Neural progenitor cell (in vitro differentiated cells): ENCODE measurements around the gene TBL2.
A peak's percentile ranks its signal among the peaks of the same experiment; 100 is the strongest.

Source experiments
- CTCF ChIP-seq: fragments of 200-600 bp; sonication (generic); IDR thresholded peaks from 2 replicates; pipeline ENCODE4 v1.5.1; 2017; ENCODE audit warnings: antibody characterized with exemption, mild to moderate bottlenecking
- EZH2 ChIP-seq: fragments of 200-600 bp; sonication (generic); IDR thresholded peaks from 2 replicates; pipeline ENCODE4 v1.6.1; 2017; ENCODE audit warnings: antibody characterized with exemption, mild to moderate bottlenecking, moderate library complexity
- EZH2phosphoT487 ChIP-seq: fragments of 200-600 bp; sonication (generic); IDR thresholded peaks from 2 replicates; pipeline ENCODE4 v1.6.1; 2017; ENCODE audit warnings: antibody characterized with exemption

- peak; percentile 96 for TF ChIP-seq EZH2
- TF ChIP-seq CTCF, result no peak
- peak; percentile 93 for TF ChIP-seq EZH2phosphoT487
These were observed 44.8 kb upstream of the TBL2 start for GRCh38 chr7:73622909-73623797.
